Right cardiac atrium (tissue), 5 donors: Measurements from ENCODE around the gene FOXRED2. TPM values are rescaled to one million over a fixed set of nuclear protein-coding genes. Genes with fewer than 3 reads are reported as not detected.
"Not testable (repeated sequence)": the region's sequence is repeated elsewhere in the genome, so short reads cannot be mapped to it uniquely, and the experiment has no call there.

Experiments
- ATAC-seq, 2 donors: fragments of 200-7000 bp; cut with Tn5 transposase; one replicate each; pipeline versions ENCODE4 v1.8.0 to v1.9.1; 2020; ENCODE audit warnings: moderate library complexity in 2 of 2, mild to moderate bottlenecking in 1 of 2
- DNase-seq, 3 donors: peaks; one replicate each; pipeline ENCODE4 v3.0.0-alpha.2; 2020
- H3K27ac ChIP-seq: one replicate; pipeline ENCODE4 v1.5.1; 2013; ENCODE audit warnings: mild to moderate bottlenecking, low read length, control low read depth, moderate library complexity
- H3K27me3 ChIP-seq: one replicate; pipeline ENCODE4 v1.6.1; 2013; ENCODE audit not compliant: control insufficient read depth, insufficient read depth
- H3K4me1 ChIP-seq: one replicate; pipeline ENCODE4 v1.6.1; 2013; ENCODE audit warnings: low read length; ENCODE audit not compliant: control insufficient read depth, insufficient read depth
- H3K4me3 ChIP-seq: one replicate; pipeline ENCODE4 v1.5.1; 2013; ENCODE audit warnings: low read length, control low read depth
- H3K9me3 ChIP-seq: one replicate; pipeline ENCODE4 v1.6.1; 2013; ENCODE audit warnings: low read length; ENCODE audit not compliant: control insufficient read depth
- WGBS: extraction: QIAGEN DNeasy Blood & Tissue Kit; methylation state at CpG from one replicate; pipeline ENCODE4 v1.1.7; 2013; 5-methylcytosine and 5-hydroxymethylcytosine counted together
- intact Hi-C, 4 donors: fragments of 100-400 bp; cut with DNase I; formaldehyde crosslinking; loops; one replicate each; pipeline versions ENCODE4 v1.11.0 to v1.14.0; 2022 to 2023
- polyA plus RNA-seq: library from polyadenylated mRNA; stranded (reverse); fragments of 200-250 nt; gene quantifications from one replicate; pipeline ENCODE4 v1.2.3, GENCODE V29; 2013
- total RNA-seq, 4 donors: library from RNA; stranded (reverse); fragmentation: NEBNext Ultra II Directional; extraction: Animal tissue kit (Norgen Biotek cat#: 25700); gene quantifications; one replicate each; pipeline ENCODE4 v1.2.1, GENCODE V29; 2021
- donor health status: healthy with polysubstance abuse.
- donor health status: DM: no; HTN: yes; CAD: no.
- donor health status: DM: no; HTN: no; CAD: no.
- donor health status: DM: no; HTN: yes; CAD: no; lungs with severe emphysema.
- donor health status: DM: yes; HTN: yes; CAD: no.

FOXRED2 gene
- total and polyA plus RNA-seq, 5 donors = 3.8 to 9.0 (median 6.9) TPM

- H3K27ac ChIP-seq = peak overlapping the region; percentile 53
- no peaks in the 10 kb centered on the region for H3K27me3 ChIP-seq
- DNase-seq (peak; percentile 77 to 90 (median 86)), ATAC-seq (peak; percentile 46 to 50)
- H3K9me3 ChIP-seq = no peaks in the 10 kb centered on the region
- intact Hi-C loops = no loop called here
- no peak overlapping the region for H3K4me3 ChIP-seq
- 32% methylated on average over 14 of the region's 14 CpGs for WGBS
- peaks cover 10% of the 10 kb centered on the region for H3K4me1 ChIP-seq
These were observed 49.0 kb downstream of the FOXRED2 start for GRCh38 chr22:36457688-36458450.

GRCh38 chr22:36456464-36456845 lies 50.4 kb downstream of the FOXRED2 start:
- intact Hi-C loops = no loop called here
- WGBS = 80% methylated on average over 12 of the region's 12 CpGs
- Histone ChIP-seq H3K4me1 (peaks cover 13% of the 10 kb centered on the region), H3K4me3 (no peak overlapping the region), H3K27me3 (no peaks in the 10 kb centered on the region), H3K9me3 (no peaks in the 10 kb centered on the region), H3K27ac (no peak overlapping the region)
- ATAC-seq (no peak), DNase-seq (no peak)

DNA sequence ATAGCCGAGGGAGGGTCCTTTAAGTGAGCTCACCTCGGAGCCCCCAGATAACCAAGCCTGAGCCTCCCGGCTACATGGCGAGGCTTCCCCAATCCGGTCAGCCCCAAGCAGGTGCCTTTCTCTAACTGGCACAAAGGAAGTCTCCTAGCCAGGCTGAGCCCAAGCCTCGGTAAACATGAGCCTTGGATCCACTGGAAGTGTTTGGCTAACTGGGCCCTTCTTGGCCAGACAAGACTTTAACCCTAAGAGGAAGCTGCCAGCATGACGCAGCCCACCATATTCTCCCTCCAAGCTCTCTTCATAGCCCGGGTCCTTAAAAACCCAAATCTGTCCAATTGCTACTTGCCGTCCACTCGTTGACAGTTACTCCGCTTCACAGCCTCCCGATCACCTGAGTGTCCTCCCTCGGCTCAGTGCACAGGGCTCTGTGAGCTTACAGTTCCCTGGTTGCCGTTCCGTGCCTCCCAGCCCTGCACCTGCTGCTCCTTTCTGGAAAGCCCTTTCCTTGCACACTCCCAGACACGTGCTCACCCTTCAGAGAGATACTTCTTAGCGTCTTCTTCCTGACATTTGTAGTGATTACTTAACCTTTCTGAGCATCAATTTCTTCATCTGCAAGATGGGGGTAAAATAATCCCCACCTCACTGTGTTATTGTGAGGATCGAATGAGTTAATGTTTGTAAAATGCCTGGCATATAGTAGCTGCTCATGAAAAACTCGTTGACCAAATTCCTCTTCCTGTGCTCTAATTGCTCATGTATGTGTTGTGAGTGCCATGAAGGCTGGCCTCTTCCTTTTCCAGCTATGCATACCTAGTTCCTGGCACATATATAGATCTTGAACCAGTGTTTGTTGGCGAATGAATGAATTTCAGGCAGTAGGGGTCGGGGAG lies 51.0 kb downstream of the FOXRED2 start:
- Histone ChIP-seq H3K4me3 (no peak overlapping the region), H3K27me3 (no peaks in the 10 kb centered on the region), H3K27ac (peak overlapping the region; percentile 85), H3K9me3 (no peaks in the 10 kb centered on the region), H3K4me1 (peaks cover 15% of the 10 kb centered on the region)
- WGBS = 69% methylated on average over 21 of the region's 21 CpGs
- DNase-seq = no peak
- intact Hi-C loops = no loop called here
- peak in 1 of 2 donors; percentile 0 for ATAC-seq

DNA sequence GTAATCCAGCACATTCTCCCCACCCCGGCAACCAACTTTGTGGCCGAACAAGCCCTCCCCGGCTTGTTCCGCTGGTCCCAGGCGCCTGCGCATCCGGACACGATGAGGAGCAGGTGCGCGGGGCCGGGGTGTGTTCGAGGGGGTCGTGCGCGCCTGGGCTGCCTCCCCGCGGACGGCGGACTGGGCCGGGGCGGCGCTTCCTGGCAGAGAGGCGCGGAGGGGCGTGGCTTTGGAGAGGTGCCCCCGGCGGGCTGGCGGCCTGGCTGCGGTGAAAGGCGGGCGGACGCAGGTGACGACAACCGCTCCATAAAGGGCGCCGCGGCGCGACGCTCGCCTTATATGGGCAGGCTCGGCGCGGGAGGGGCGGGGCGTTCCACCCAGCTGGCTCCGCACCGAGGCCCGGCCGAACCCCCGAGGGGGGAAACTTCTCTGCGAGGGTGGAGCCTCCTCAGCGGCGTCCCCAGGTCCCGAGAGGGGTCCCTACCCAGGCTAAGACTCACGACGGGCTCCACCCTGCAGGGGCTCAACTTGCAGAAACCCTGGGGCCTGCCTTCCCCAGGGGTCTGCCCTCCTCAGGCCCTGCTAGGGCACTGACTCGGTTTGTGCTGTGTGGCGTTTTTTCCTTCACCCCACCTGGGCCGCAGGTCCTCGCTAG lies 51.8 kb downstream of the FOXRED2 start:
- intact Hi-C loops = loop anchor here in 1 of 4 donors (5.0 kb wide), 1 partner anchor 68 kb away; the partner anchor contains the start of gene MYH9
- Histone ChIP-seq H3K27ac (peak overlapping the region; percentile 93), H3K4me1 (peaks cover 15% of the 10 kb centered on the region), H3K27me3 (no peaks in the 10 kb centered on the region), H3K9me3 (no peaks in the 10 kb centered on the region), H3K4me3 (peak overlapping the region; percentile 37)
- DNase-seq (peak; percentile 92 to 97 (median 96)), ATAC-seq (peak; percentile 87 to 89)
- 2% methylated on average over 61 of the region's 61 CpGs for WGBS

DNA sequence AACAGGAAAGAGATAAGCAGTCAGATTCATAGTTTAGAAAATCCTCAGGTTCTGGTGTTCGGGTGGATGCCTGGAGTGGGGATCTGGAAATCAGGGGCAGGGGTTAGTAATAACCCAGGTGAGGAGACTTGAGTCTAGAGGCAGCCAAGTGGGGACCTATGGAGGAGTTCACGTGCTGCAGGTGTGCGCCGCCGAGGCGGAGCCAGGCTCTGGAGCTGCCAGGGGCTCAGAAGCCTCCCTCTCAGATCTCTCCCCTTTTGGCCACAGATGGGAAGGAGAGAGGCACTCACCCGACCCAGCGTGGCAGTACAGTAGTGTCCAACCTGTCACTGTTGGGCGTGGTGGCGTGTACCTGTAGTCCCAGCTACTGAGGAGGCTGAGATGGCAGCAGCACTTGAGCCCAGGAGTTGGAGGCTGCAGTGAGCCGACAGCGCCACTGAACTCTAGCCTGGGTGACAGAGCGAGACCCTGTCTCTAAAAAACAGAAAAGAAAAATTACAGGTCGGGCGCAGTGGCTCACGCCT lies 52.9 kb downstream of the FOXRED2 start:
- H3K4me1 ChIP-seq = peaks cover 18% of the 10 kb centered on the region
- WGBS = 97% methylated on average over 16 of the region's 16 CpGs
- DNase-seq (peak in 1 of 3 donors; percentile 45), ATAC-seq (no peak)
- intact Hi-C loops = loop anchor here in 1 of 4 donors (5.0 kb wide), 1 partner anchor 67 kb away; the partner anchor contains the start of gene MYH9
- H3K27me3 ChIP-seq = no peaks in the 10 kb centered on the region
- no peak overlapping the region for H3K4me3 ChIP-seq
- no peaks in the 10 kb centered on the region for H3K9me3 ChIP-seq
- no peak overlapping the region for H3K27ac ChIP-seq

DNA sequence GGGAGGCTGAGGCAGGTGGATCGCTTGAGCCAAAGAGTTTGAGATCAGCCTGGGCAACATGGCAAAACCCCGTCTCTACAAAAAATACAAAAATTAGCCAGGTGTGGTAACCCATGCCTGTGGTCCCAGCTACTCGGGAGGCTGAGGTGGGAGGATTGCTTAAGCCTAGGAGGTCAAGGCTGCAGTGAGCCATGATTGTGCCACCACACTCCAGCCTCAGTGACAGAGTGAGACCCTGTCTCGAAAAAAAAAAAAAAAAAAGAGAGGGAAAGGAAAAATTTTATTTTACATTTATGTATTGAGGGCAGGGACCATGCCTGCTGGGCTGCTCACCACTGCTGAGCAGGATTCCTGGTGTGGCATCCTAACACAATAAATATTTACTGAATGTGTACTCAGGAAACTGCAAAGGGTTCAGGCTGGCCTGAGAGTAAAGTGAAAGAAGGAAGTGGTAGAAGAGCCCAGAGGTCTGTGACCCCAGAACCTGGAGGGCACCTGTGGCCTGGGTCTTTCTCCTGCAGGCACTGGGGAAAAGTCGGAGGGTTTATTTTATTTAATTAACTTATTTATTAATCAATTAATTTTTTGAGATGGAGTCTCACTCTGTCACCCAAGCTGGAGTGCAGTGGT lies 53.7 kb downstream of the FOXRED2 start:
- not testable (repeated sequence) for ATAC-seq, H3K27ac ChIP-seq, H3K27me3 ChIP-seq, H3K9me3 ChIP-seq, H3K4me3 ChIP-seq
- WGBS = 82% methylated on average over 5 of the region's 5 CpGs
- intact Hi-C loops = loop anchor here in 1 of 4 donors (5.0 kb wide), 1 partner anchor 66 kb away; the partner anchor contains the start of gene MYH9
- peak in 1 of 3 donors; percentile 41 for DNase-seq
- peaks cover 20% of the 10 kb centered on the region for H3K4me1 ChIP-seq

DNA sequence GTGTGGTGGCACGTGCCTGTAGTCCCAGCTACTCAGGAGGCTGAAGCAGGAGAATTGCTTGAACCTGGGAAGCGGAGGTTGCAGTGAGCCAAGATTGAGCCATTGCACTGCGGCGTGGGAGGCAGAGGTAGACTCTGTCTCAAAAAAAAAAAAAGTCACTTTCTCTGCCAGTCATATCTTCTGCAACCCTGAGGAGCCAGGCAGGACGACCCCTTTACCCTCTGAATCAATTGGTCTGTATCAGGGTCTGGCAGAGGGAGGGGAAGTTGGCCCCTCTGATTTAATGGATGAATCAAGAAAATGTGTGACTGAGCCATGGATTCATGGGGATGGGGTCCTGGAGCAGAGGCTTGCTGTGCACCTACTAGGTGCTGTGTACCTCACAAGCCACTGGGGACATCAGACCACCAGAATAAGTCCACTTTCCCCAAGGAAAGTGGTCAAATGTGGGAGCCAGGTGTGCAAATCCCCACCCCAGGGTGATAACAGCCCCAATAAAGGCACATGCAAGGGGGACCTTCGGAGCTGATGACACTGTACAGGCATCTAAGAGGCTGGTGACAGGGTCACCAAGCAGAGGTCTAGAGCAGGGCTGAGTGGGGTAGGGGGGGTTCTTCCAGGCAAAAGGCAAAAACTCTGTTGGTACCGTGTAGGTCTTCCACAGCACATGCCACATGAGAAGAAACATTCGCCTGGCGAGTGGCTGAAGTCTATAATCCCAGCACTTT lies 54.4 kb downstream of the FOXRED2 start:
- Histone ChIP-seq H3K4me1 (peaks cover 17% of the 10 kb centered on the region), H3K27ac (peak overlapping the region; percentile 72), H3K4me3 (no peak overlapping the region), H3K27me3 (no peaks in the 10 kb centered on the region), H3K9me3 (no peaks in the 10 kb centered on the region)
- intact Hi-C loops = loop anchor here in 1 of 4 donors (5.0 kb wide), 1 partner anchor 65 kb away; the partner anchor contains the start of gene MYH9
- DNase-seq (no peak), ATAC-seq (no peak)
- WGBS = 70% methylated on average over 9 of the region's 9 CpGs

DNA sequence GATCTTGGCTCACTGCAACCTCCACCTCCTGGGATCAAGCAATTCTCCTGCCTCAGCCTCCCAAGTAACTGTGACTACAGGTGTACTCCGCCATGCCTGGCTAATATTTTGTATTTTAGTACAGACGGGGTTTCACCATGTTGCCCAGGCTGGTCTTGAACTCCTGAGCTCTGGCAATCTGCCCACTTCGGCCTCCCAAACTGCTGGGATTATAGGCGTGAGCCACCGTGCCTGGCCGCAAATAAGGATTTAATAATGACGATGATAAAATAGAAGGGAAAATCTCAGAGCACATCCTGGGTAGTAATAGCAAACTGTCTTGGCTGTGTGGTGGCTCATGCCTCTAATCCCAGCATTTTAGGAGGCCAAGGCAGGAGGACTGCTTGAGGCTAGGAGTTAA lies 55.9 kb downstream of the FOXRED2 start:
- DNase-seq = peak in 2 of 3 donors; percentile 56 to 66
- intact Hi-C loops = loop anchor here in 1 of 4 donors (5.0 kb wide), 1 partner anchor 64 kb away; the partner anchor contains the start of gene MYH9
- peaks cover 17% of the 10 kb centered on the region for H3K4me1 ChIP-seq
- 88% methylated on average over 7 of the region's 7 CpGs for WGBS
- not testable (repeated sequence) for H3K4me3 ChIP-seq, H3K27me3 ChIP-seq, ATAC-seq, H3K9me3 ChIP-seq
- H3K27ac ChIP-seq = peak overlapping the region; percentile 62

- peak overlapping the region; percentile 10 for H3K27ac ChIP-seq
- 68% methylated on average over 11 of the region's 11 CpGs for WGBS
- ATAC-seq (no peak), DNase-seq (peak in 1 of 3 donors; percentile 64)
- H3K4me3 ChIP-seq = no peak overlapping the region
- H3K4me1 ChIP-seq = peaks cover 10% of the 10 kb centered on the region
- intact Hi-C loops = loop anchor here in 1 of 4 donors (5.0 kb wide), 1 partner anchor 62 kb away; the partner anchor contains the start of gene MYH9
- no peaks in the 10 kb centered on the region for H3K27me3 ChIP-seq
- H3K9me3 ChIP-seq = no peaks in the 10 kb centered on the region
These were observed 57.2 kb downstream of the FOXRED2 start for GRCh38 chr22:36449596-36450175.
